Activated CD4-positive, alpha-beta T cell treated with anti-CD3 and anti-CD28 coated beads for 36 hours (primary cell): ENCODE measurements around the gene CDS1. TPM values are rescaled to one million over a fixed set of nuclear protein-coding genes. Genes with fewer than 3 reads are reported as not detected.
"Not testable (repeated sequence)": the region's sequence is repeated elsewhere in the genome, so short reads cannot be mapped to it uniquely, and the experiment has no call there.

Source experiments
- ATAC-seq: fragments of 200-7000 bp; cut with Tn5 transposase; one replicate; pipeline ENCODE4 v1.10.0; 2021; ENCODE audit warnings: mild to moderate bottlenecking, moderate library complexity
- CTCF ChIA-PET: fragments of 350-600 bp; sonication (Branson Sonifier 250); formaldehyde crosslinking; loops from one replicate; lab custom pipeline; 2021; ENCODE audit warnings: antibody characterized with exemption; lab: Charles Lee
- POLR2A ChIA-PET: fragments of 350-600 bp; sonication (Branson Sonifier 250); formaldehyde crosslinking; loops from one replicate; lab custom pipeline; 2021; ENCODE audit warnings: antibody characterized with exemption, inconsistent platforms; lab: Charles Lee
- DNase-seq: peaks from one replicate; pipeline ENCODE4 v3.0.0-alpha.2; 2020
- H3K27ac Mint-ChIP-seq: one replicate; pipeline ENCODE4 v1.8.0; 2021; ENCODE audit warnings: mixed read lengths
- H3K27me3 Mint-ChIP-seq: one replicate; pipeline ENCODE4 v1.8.0; 2021; ENCODE audit warnings: mixed read lengths
- H3K36me3 Mint-ChIP-seq: one replicate; pipeline ENCODE4 v1.8.0; 2021; ENCODE audit warnings: low read depth, mixed read lengths
- H3K4me1 Mint-ChIP-seq: one replicate; pipeline ENCODE4 v1.8.0; 2021; ENCODE audit warnings: mixed read lengths
- H3K4me3 Mint-ChIP-seq: one replicate; pipeline ENCODE4 v1.8.0; 2021; ENCODE audit warnings: mild to moderate bottlenecking, moderate library complexity, mixed read lengths
- H3K9me3 Mint-ChIP-seq: one replicate; pipeline ENCODE4 v1.8.0; 2021; ENCODE audit warnings: low read depth, mixed read lengths
- intact Hi-C, 2 experiments: fragments of 100-400 bp; cut with DNase I in 1 of 2; cut with micrococcal nuclease in 1 of 2; formaldehyde crosslinking; loops; one replicate each; pipeline versions ENCODE4 v1.14.2 to v1.15.1; 2022 to 2024; cut with DNase I, micrococcal nuclease
- total RNA-seq, 2 experiments: library from RNA; stranded (reverse); gene quantifications; one replicate each; pipeline ENCODE4 v1.2.3, GENCODE V29; 2021

The CDS1 gene
- under 1 TPM; 0.12 to 0.21 TPM for total RNA-seq

- H3K9me3 Mint-ChIP-seq = no peaks in the 10 kb centered on the region
- peaks cover 43% of the 10 kb centered on the region for H3K27me3 Mint-ChIP-seq
- peak; percentile 61 for ATAC-seq
- POLR2A ChIA-PET = no interaction called here
- peaks cover 15% of the 10 kb centered on the region for H3K4me1 Mint-ChIP-seq
- intact Hi-C loops = loop anchor here in 1 of 2 experiments (2.0 to 10.0 kb wide), 2 partner anchors 1098 to 1128 kb away; partner anchors contain the start of genes ABRAXAS1 and HELQ
- H3K36me3 Mint-ChIP-seq = no peaks in the 10 kb centered on the region
- H3K4me3 Mint-ChIP-seq = peak within 1 kb of the TSS; percentile 68
- peak within 1 kb of the TSS; percentile 32 for H3K27ac Mint-ChIP-seq
- no peak for DNase-seq
- CTCF ChIA-PET = interaction anchor here (0.7 to 1.0 kb wide), 2 partner anchors 13 to 19 kb away, joined by 3 read pairs; no protein-coding TSS in a partner anchor
Observed at GRCh38 chr4:84582988-84583875, at the start of gene CDS1. TSS of gene CDS1 (plus strand) at chr4:84583127. CDS start at chr4:84583402, 275 bp downstream.

- Mint-ChIP-seq H3K4me3 (no peak overlapping the region), H3K4me1 (no peaks in the 10 kb centered on the region), H3K27ac (no peak overlapping the region), H3K27me3 (peaks cover 16% of the 10 kb centered on the region), H3K9me3 (no peaks in the 10 kb centered on the region), H3K36me3 (no peaks in the 10 kb centered on the region)
- POLR2A ChIA-PET = no interaction called here
- intact Hi-C loops = no loop called here
- CTCF ChIA-PET = no interaction called here
- no peak for DNase-seq
- ATAC-seq = no peak
Observed at GRCh38 chr4:84535901-84536300, 47.0 kb upstream of the CDS1 start.

- DNase-seq = no peak
- no peak overlapping the region for H3K27ac Mint-ChIP-seq
- intact Hi-C loops = no loop called here
- H3K9me3 Mint-ChIP-seq = no peaks in the 10 kb centered on the region
- ChIA-PET CTCF (no interaction called here), POLR2A (no interaction called here)
- H3K36me3 Mint-ChIP-seq = no peaks in the 10 kb centered on the region
- ATAC-seq = no peak
- H3K27me3 Mint-ChIP-seq = peaks cover 7% of the 10 kb centered on the region
- no peak overlapping the region for H3K4me3 Mint-ChIP-seq
- H3K4me1 Mint-ChIP-seq = no peaks in the 10 kb centered on the region
Observed at GRCh38 chr4:84545093-84545492, 37.8 kb upstream of the CDS1 start.

GRCh38 chr4:84547211-84547610 is 35.7 kb upstream of the CDS1 start:
- DNase-seq = no peak
- CTCF ChIA-PET = no interaction called here
- intact Hi-C loops = no loop called here

GRCh38 chr4:84549191-84549590 is 33.7 kb upstream of the CDS1 start:
- H3K4me3 Mint-ChIP-seq, H3K4me1 Mint-ChIP-seq, H3K27me3 Mint-ChIP-seq, H3K9me3 Mint-ChIP-seq, ATAC-seq, intact Hi-C loops, H3K36me3 Mint-ChIP-seq, CTCF ChIA-PET, DNase-seq, POLR2A ChIA-PET, H3K27ac Mint-ChIP-seq: not testable (repeated sequence)

More at GRCh38 chr4:84547211-84547610, 35.7 kb upstream of the CDS1 start:
- peaks cover 7% of the 10 kb centered on the region for H3K27me3 Mint-ChIP-seq
- H3K4me3 Mint-ChIP-seq = no peak overlapping the region
- H3K36me3 Mint-ChIP-seq = no peaks in the 10 kb centered on the region
- H3K9me3 Mint-ChIP-seq = no peaks in the 10 kb centered on the region
- no peak for ATAC-seq
- no peaks in the 10 kb centered on the region for H3K4me1 Mint-ChIP-seq
- H3K27ac Mint-ChIP-seq = no peak overlapping the region
- POLR2A ChIA-PET = no interaction called here

GRCh38 chr4:84562156-84562555 is 20.8 kb upstream of the CDS1 start:
- Mint-ChIP-seq H3K27me3 (peaks cover 30% of the 10 kb centered on the region), H3K4me3 (no peak overlapping the region), H3K4me1 (no peaks in the 10 kb centered on the region), H3K9me3 (no peaks in the 10 kb centered on the region), H3K27ac (no peak overlapping the region), H3K36me3 (no peaks in the 10 kb centered on the region)
- ATAC-seq (no peak), DNase-seq (no peak)
- ChIA-PET POLR2A (no interaction called here), CTCF (no interaction called here)
- intact Hi-C loops = no loop called here

GRCh38 chr4:84563002-84563401 is 19.9 kb upstream of the CDS1 start:
- CTCF ChIA-PET = no interaction called here
- Mint-ChIP-seq H3K36me3 (no peaks in the 10 kb centered on the region), H3K4me1 (no peaks in the 10 kb centered on the region), H3K27me3 (peaks cover 30% of the 10 kb centered on the region), H3K4me3 (no peak overlapping the region), H3K27ac (no peak overlapping the region), H3K9me3 (no peaks in the 10 kb centered on the region)
- POLR2A ChIA-PET = no interaction called here
- ATAC-seq = no peak
- intact Hi-C loops = no loop called here
- no peak for DNase-seq

- ChIA-PET CTCF (no interaction called here), POLR2A (no interaction called here)
- peaks cover 29% of the 10 kb centered on the region for H3K27me3 Mint-ChIP-seq
- H3K4me3 Mint-ChIP-seq = no peak overlapping the region
- intact Hi-C loops = no loop called here
- H3K27ac Mint-ChIP-seq = no peak overlapping the region
- DNase-seq (no peak), ATAC-seq (no peak)
- no peaks in the 10 kb centered on the region for H3K36me3 Mint-ChIP-seq
- no peaks in the 10 kb centered on the region for H3K4me1 Mint-ChIP-seq
- H3K9me3 Mint-ChIP-seq = no peaks in the 10 kb centered on the region
Observed at GRCh38 chr4:84565951-84566350, 17.0 kb upstream of the CDS1 start.

- no peak overlapping the region for H3K27ac Mint-ChIP-seq
- CTCF ChIA-PET = no interaction called here
- no peak for DNase-seq
- H3K4me1 Mint-ChIP-seq = peaks cover 4% of the 10 kb centered on the region
- H3K4me3 Mint-ChIP-seq = no peak overlapping the region
- no peaks in the 10 kb centered on the region for H3K9me3 Mint-ChIP-seq
- H3K27me3 Mint-ChIP-seq = peaks cover 27% of the 10 kb centered on the region
- no peak for ATAC-seq
- POLR2A ChIA-PET = no interaction called here
- intact Hi-C loops = no loop called here
- H3K36me3 Mint-ChIP-seq = no peaks in the 10 kb centered on the region
Observed at GRCh38 chr4:84568496-84568895, 14.4 kb upstream of the CDS1 start.

GRCh38 chr4:84569009-84569408 is 13.9 kb upstream of the CDS1 start:
- Mint-ChIP-seq H3K27ac (no peak overlapping the region), H3K9me3 (no peaks in the 10 kb centered on the region), H3K4me3 (no peak overlapping the region), H3K4me1 (peaks cover 7% of the 10 kb centered on the region), H3K27me3 (peaks cover 27% of the 10 kb centered on the region), H3K36me3 (no peaks in the 10 kb centered on the region)
- DNase-seq (no peak), ATAC-seq (no peak)
- intact Hi-C loops = no loop called here
- POLR2A ChIA-PET = no interaction called here
- CTCF ChIA-PET = interaction anchor here (0.6 kb wide), 1 partner anchor 252 kb away, joined by 3 read pairs; no protein-coding TSS in a partner anchor

- Mint-ChIP-seq H3K36me3 (no peaks in the 10 kb centered on the region), H3K4me3 (no peak overlapping the region), H3K4me1 (peaks cover 10% of the 10 kb centered on the region), H3K9me3 (no peaks in the 10 kb centered on the region), H3K27ac (no peak overlapping the region), H3K27me3 (peaks cover 22% of the 10 kb centered on the region)
- POLR2A ChIA-PET = no interaction called here
- intact Hi-C loops = no loop called here
- peak; percentile 92 for ATAC-seq
- peak; percentile 23 for DNase-seq
- CTCF ChIA-PET = no interaction called here
Observed at GRCh38 chr4:84573385-84574068, 9.4 kb upstream of the CDS1 start.
